Mesothelial cell of epicardium (in vitro differentiated cells): ENCODE data around the gene MAGED4B. TPM values are rescaled to one million over a fixed set of nuclear protein-coding genes. Genes with fewer than 3 reads are reported as not detected.
"Not testable (repeated sequence)": the region's sequence is repeated elsewhere in the genome, so short reads cannot be mapped to it uniquely, and the experiment has no call there.

Experiments
- DNase-seq, 2 experiments: peaks; one replicate each; pipeline ENCODE4 v3.0.0; 2021; ENCODE audit warnings: low spot score in 2 of 2; ENCODE audit not compliant: unreplicated experiment in 2 of 2
- H3K27ac Mint-ChIP-seq: 2 replicates; pipeline ENCODE4 v1.8.0; 2021; ENCODE audit warnings: mixed read lengths
- H3K27me3 Mint-ChIP-seq: 2 replicates; pipeline ENCODE4 v1.8.0; 2021; ENCODE audit warnings: low read depth, mixed read lengths
- H3K36me3 Mint-ChIP-seq: 2 replicates; pipeline ENCODE4 v1.8.0; 2021; ENCODE audit warnings: mixed read lengths
- H3K4me1 Mint-ChIP-seq: 2 replicates; pipeline ENCODE4 v1.8.0; 2021; ENCODE audit warnings: mixed read lengths
- H3K4me3 Mint-ChIP-seq: 2 replicates; pipeline ENCODE4 v1.8.0; 2021; ENCODE audit warnings: mild to moderate bottlenecking, moderate library complexity, mixed read lengths
- H3K9me3 Mint-ChIP-seq: 2 replicates; pipeline ENCODE4 v1.8.0; 2021; ENCODE audit warnings: mixed read lengths
- total RNA-seq: library from RNA; stranded (reverse); gene quantifications from 3 replicates; pipeline ENCODE4 v1.2.1, GENCODE V29; 2021
- TF ChIP-seq, protein P1 (sequence below): fragments of 200-600 bp; sonication (generic); IDR thresholded peaks from one replicate; pipeline ENCODE4 v1.5.0; 2021; ENCODE audit warnings: antibody characterized with exemption; ENCODE audit not compliant: unreplicated experiment

MAGED4B gene, protein sequence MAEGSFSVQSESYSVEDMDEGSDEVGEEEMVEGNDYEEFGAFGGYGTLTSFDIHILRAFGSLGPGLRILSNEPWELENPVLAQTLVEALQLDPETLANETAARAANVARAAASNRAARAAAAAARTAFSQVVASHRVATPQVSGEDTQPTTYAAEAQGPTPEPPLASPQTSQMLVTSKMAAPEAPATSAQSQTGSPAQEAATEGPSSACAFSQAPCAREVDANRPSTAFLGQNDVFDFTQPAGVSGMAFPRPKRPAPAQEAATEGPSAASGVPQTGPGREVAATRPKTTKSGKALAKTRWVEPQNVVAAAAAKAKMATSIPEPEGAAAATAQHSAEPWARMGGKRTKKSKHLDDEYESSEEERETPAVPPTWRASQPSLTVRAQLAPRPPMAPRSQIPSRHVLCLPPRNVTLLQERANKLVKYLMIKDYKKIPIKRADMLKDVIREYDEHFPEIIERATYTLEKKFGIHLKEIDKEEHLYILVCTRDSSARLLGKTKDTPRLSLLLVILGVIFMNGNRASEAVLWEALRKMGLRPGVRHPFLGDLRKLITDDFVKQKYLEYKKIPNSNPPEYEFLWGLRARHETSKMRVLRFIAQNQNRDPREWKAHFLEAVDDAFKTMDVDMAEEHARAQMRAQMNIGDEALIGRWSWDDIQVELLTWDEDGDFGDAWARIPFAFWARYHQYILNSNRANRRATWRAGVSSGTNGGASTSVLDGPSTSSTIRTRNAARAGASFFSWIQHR
- total RNA-seq = 113 to 135 TPM (median 119 TPM) in 3 replicates

DNA sequence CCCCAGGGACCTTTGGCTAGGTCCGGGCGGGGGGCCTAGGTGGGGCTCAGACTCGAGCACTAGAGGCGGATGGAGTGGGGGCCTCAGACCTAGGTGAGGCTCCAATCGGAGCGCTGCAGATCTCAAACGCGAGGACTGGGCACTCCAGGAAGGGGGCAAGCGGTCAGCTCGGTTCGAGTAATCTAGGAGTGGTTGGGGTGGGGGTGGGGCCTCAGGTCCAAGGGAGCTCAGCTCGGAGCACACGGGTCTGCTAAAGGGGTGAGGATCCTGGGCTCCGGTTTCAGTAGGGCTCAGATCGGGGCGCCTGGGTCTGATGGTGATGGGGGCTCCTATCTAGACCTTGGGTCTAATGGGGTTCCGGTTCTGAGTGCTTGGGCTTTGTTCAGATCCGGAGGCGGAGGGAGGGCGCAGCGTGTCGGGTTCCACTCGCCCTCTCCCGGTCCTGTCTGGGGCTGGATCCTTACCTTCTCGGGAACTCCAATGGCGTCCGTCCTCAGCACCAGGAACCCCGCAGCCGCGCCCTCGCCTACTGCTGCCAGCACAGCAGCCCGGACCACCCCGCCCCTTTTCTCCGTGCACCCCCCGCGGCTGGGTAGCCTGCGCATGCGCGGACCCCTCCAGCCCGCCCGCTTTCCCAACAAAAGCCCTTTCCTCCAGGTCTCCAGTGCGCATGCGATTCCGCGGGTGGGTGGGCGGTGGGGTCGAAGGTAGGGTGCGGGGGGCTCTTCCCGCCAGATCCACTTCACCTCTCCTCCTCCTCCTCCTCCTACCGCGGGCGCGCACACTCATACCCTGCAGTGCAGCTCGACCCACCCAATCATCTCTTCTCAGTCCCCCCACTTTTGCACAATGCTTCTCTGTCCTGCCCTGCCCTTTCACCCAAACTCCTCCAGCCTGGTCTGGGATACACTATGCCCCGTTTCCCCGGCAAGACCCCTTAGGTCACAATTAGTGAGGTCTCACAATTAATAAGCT lies at the start of gene MAGED4B:
Gene MAGED4B, minus strand, starts transcription at position 518 of the 975 bp plus-strand sequence. CDS start 1,011 bp downstream, outside the sequence.
- H3K27me3 Mint-ChIP-seq, H3K4me3 Mint-ChIP-seq, H3K36me3 Mint-ChIP-seq, DNase-seq, H3K27ac Mint-ChIP-seq, H3K4me1 Mint-ChIP-seq, H3K9me3 Mint-ChIP-seq: not testable (repeated sequence)

DNA sequence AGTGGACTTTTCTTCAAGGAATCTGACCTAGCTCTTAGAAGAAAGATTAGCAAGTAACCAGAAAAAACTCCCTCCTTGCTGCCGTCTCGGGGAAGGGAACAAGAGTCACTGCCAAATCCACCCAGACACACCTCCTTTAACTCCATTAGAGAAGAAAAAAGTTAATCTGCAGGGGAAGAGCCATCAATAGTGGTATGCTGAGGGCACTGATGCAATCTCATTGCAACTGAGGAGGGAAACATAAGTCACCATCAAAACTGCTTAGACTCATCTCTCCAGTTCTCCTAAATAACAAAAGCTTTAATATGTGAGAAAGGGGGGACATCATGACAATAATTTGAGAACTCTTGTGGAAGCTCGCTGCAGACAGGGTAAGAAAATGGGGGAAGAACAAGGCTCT lies 49.3 kb upstream of the MAGED4B start:
- Mint-ChIP-seq H3K36me3 (no peaks in the 10 kb centered on the region), H3K27me3 (no peaks in the 10 kb centered on the region), H3K4me1 (no peaks in the 10 kb centered on the region), H3K4me3 (no peak overlapping the region), H3K27ac (no peak overlapping the region), H3K9me3 (peaks cover 52% of the 10 kb centered on the region)
- DNase-seq = no peak
- TF ChIP-seq, protein P1, sequence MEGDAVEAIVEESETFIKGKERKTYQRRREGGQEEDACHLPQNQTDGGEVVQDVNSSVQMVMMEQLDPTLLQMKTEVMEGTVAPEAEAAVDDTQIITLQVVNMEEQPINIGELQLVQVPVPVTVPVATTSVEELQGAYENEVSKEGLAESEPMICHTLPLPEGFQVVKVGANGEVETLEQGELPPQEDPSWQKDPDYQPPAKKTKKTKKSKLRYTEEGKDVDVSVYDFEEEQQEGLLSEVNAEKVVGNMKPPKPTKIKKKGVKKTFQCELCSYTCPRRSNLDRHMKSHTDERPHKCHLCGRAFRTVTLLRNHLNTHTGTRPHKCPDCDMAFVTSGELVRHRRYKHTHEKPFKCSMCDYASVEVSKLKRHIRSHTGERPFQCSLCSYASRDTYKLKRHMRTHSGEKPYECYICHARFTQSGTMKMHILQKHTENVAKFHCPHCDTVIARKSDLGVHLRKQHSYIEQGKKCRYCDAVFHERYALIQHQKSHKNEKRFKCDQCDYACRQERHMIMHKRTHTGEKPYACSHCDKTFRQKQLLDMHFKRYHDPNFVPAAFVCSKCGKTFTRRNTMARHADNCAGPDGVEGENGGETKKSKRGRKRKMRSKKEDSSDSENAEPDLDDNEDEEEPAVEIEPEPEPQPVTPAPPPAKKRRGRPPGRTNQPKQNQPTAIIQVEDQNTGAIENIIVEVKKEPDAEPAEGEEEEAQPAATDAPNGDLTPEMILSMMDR = no peak

DNA sequence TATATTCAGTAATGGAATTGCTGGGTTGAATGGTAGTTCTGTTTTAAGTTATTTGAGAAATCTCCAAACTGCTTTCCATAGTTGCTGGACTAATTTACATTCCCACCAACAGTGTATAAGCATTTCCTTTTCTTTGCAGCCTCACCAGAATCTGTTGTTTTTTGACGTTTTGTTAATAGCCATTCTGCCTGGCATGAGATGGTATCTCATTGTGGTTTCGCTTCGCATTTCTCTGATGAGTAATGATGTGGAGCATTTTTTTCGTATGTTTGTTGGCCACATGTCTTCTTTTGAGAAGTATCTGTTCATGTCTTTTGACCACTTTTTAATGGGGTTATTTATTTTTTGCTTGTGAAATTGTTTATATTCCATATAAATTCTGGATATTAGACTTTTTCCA lies 13.6 kb upstream of the MAGED4B start:
- Mint-ChIP-seq H3K27ac (no peak overlapping the region), H3K27me3 (peaks cover 4% of the 10 kb centered on the region), H3K4me1 (no peaks in the 10 kb centered on the region), H3K4me3 (no peak overlapping the region), H3K9me3 (peaks cover 72% of the 10 kb centered on the region), H3K36me3 (no peaks in the 10 kb centered on the region)
- TF ChIP-seq, protein P1 = no peak
- DNase-seq = no peak

DNA sequence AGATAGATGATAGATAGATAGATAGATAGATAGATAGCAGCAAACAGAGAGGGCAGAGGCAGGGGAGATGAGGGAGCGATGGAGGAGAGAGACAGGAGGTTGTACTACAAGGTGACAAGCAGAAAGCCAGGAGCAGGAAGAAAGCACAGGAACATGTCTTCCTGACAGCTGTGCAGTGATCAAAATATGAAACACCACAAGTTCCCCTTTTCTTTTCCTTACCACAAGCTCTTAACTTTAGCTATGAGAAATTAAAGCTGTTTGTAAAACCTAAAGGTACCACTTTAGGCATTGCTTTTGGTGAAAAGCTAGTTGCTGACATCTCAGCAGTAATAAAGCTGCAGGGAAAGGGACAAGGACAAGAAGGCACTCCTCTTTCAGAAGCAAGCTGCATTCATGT lies 9.1 kb upstream of the MAGED4B start:
- DNase-seq = no peak
- no peak overlapping the region for H3K27ac Mint-ChIP-seq

DNA sequence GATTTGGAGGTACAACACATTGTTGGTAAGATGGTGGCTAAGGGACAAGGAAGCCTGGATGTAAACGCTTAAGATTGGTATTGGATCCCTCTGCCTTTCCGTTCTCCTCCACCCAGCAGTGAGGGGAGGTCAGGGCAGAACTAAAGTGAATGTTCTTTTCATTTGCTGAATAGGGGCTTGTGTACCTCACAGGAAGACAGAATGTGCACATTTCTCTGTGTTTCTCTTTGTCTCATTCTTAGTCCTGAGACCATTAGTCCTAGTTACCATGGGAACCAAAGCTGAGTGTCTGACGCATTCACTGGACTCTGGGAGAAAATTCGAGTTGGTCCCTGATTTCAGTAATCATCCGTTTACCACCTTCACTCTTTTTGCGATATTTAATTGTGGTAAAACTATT lies 26.7 kb downstream of the MAGED4B start:
- not testable (repeated sequence) for DNase-seq, H3K36me3 Mint-ChIP-seq, H3K27me3 Mint-ChIP-seq, H3K9me3 Mint-ChIP-seq, H3K27ac Mint-ChIP-seq, H3K4me3 Mint-ChIP-seq, H3K4me1 Mint-ChIP-seq

More for the DNA sequence above, 9.1 kb upstream of the MAGED4B start:
- Mint-ChIP-seq H3K9me3 (peaks cover 34% of the 10 kb centered on the region), H3K36me3 (no peaks in the 10 kb centered on the region), H3K27me3 (peaks cover 2% of the 10 kb centered on the region), H3K4me3 (no peak overlapping the region), H3K4me1 (no peaks in the 10 kb centered on the region)
- TF ChIP-seq, protein P1 = no peak

DNA sequence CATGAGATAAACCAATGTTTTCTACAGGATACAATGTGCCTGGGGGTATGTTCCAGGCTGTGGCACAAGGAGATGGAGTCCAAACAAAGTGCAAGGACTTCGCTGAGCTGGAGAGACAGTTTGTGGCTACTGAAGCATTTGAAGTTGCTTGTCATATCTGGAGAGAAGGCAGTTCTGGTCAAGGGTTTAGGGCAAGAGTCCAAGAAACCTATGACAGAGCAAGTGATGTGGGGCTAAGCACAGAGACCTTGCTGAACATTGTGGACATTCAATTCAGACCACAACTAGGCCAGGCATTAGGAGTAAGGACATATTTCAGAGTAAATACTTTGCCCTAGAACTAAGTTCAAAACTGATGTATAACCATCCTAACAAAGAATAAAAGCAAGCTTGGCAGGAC lies 34.8 kb downstream of the MAGED4B start:
- no peak overlapping the region for H3K4me3 Mint-ChIP-seq
- no peaks in the 10 kb centered on the region for H3K36me3 Mint-ChIP-seq
- H3K27me3 Mint-ChIP-seq = peaks cover 4% of the 10 kb centered on the region
- H3K27ac Mint-ChIP-seq = no peak overlapping the region
- H3K9me3 Mint-ChIP-seq = peaks cover 26% of the 10 kb centered on the region
- TF ChIP-seq, protein P1 = no peak
- no peak for DNase-seq
- no peaks in the 10 kb centered on the region for H3K4me1 Mint-ChIP-seq
